Neural cell (in vitro differentiated cells): ENCODE measurements around the gene FRY.

ENCODE experiments used
- CTCF ChIP-seq: fragments of 450-650 bp; IDR thresholded peaks from 2 replicates; pipeline ENCODE4 v1.5.1; 2014; ENCODE audit warnings: antibody characterized with exemption, mild to moderate bottlenecking, moderate library complexity; ENCODE audit not compliant: poor library complexity, severe bottlenecking
- EZH2 ChIP-seq: fragments of 200-600, 300-800 bp; shearing (Covaris generic), sonication (generic); IDR thresholded peaks from 2 replicates; pipeline ENCODE4 v1.6.1; 2014; ENCODE audit warnings: antibody characterized with exemption, low read length, borderline replicate concordance, mild to moderate bottlenecking; ENCODE audit not compliant: insufficient read depth, poor library complexity, severe bottlenecking
- RAD21 ChIP-seq: fragments of 450-650 bp; conservative IDR thresholded peaks from 2 replicates; pipeline ENCODE4 v1.6.1; 2014; ENCODE audit warnings: antibody characterized with exemption, mild to moderate bottlenecking, moderate library complexity
- REST ChIP-seq: IDR thresholded peaks from 2 replicates; pipeline ENCODE4 v1.6.1; 2012; ENCODE audit warnings: borderline replicate concordance
- TAF1 ChIP-seq: IDR thresholded peaks from 2 replicates; pipeline ENCODE4 v1.6.1; 2012; ENCODE audit warnings: low read depth

GRCh38 chr13:32026623-32027022, 5.0 kb upstream of the FRY start:
- TF ChIP-seq CTCF (no peak), EZH2 (no peak), TAF1 (no peak), REST (peak; percentile 57), RAD21 (no peak)
